ENCODE measurements around the gene SPOCK1. TPM values are rescaled to one million over a fixed set of nuclear protein-coding genes. Genes with fewer than 3 reads are reported as not detected.

SPOCK1 gene
- total and polyA plus RNA-seq, 10 donors: 0.50 to 17.0 (median 6.6) TPM

GRCh38 chr5:137320056-137321045 lies 178.8 kb downstream of the SPOCK1 start:
- 2 to 9% (median 3%) methylated on average over 3 of the region's 3 CpGs for WGBS, 5 donors
- TF ChIP-seq, protein P1, sequence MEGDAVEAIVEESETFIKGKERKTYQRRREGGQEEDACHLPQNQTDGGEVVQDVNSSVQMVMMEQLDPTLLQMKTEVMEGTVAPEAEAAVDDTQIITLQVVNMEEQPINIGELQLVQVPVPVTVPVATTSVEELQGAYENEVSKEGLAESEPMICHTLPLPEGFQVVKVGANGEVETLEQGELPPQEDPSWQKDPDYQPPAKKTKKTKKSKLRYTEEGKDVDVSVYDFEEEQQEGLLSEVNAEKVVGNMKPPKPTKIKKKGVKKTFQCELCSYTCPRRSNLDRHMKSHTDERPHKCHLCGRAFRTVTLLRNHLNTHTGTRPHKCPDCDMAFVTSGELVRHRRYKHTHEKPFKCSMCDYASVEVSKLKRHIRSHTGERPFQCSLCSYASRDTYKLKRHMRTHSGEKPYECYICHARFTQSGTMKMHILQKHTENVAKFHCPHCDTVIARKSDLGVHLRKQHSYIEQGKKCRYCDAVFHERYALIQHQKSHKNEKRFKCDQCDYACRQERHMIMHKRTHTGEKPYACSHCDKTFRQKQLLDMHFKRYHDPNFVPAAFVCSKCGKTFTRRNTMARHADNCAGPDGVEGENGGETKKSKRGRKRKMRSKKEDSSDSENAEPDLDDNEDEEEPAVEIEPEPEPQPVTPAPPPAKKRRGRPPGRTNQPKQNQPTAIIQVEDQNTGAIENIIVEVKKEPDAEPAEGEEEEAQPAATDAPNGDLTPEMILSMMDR (IDR thresholded peaks at IDR 0.05 in 8 of 11, conservative IDR thresholded peaks at IDR 0.05 in 3 of 11): peak; percentile 13 to 77 (median 61)
- no peak for TF ChIP-seq POLR2AphosphoS5 (IDR thresholded peaks at IDR 0.05)
- no peak for TF ChIP-seq POLR2A (IDR thresholded peaks at IDR 0.05)
- no peak overlapping the region for H3K27ac ChIP-seq
- DNase-seq: no peak
- intact Hi-C loops (cut with DNase I; ENCODE audit: low total_unique reads): loop anchor here (5.0 kb wide), 1 partner anchor 177 kb away; the partner anchor contains the start of gene SPOCK1
- peaks cover 0 to 3% (median 0%) of the 10 kb centered on the region in 8 donors for H3K9me3 ChIP-seq
- no peaks in the 10 kb centered on the region for H3K4me1 ChIP-seq
- H3K4me3 ChIP-seq: no peak overlapping the region
- no peaks in the 10 kb centered on the region for H3K36me3 ChIP-seq
- H3K27me3 ChIP-seq (replicated peaks in 1 of 7): peaks cover 0 to 20% (median 0%) of the 10 kb centered on the region in 7 donors

- H3K27ac ChIP-seq: no peak overlapping the region
- H3K4me3 ChIP-seq: no peak overlapping the region
- DNase-seq: no peak
- peaks cover 0 to 20% (median 0%) of the 10 kb centered on the region in 7 donors for H3K27me3 ChIP-seq (replicated peaks in 1 of 7)
- no peaks in the 10 kb centered on the region for H3K36me3 ChIP-seq
- peaks cover 0 to 3% (median 0%) of the 10 kb centered on the region in 8 donors for H3K9me3 ChIP-seq
- TF ChIP-seq POLR2A (IDR thresholded peaks at IDR 0.05) (no peak), POLR2AphosphoS5 (IDR thresholded peaks at IDR 0.05) (no peak)
- TF ChIP-seq, protein P1 (IDR thresholded peaks at IDR 0.05 in 8 of 11, conservative IDR thresholded peaks at IDR 0.05 in 3 of 11): no peak
- intact Hi-C loops (cut with DNase I; ENCODE audit: low total_unique reads): no loop called here
- H3K4me1 ChIP-seq: no peaks in the 10 kb centered on the region
- 81 to 94% (median 87%) methylated on average over 6 of the region's 6 CpGs for WGBS, 5 donors
These were observed 181.1 kb downstream of the SPOCK1 start for GRCh38 chr5:137318027-137318426.

- WGBS, 5 donors: 20 to 56% (median 53%) methylated on average over 1 of the region's 1 CpG
- Histone ChIP-seq H3K27ac (no peak overlapping the region), H3K4me3 (no peak overlapping the region), H3K36me3 (no peaks in the 10 kb centered on the region), H3K27me3 (replicated peaks in 1 of 7) (peaks cover 0 to 20% (median 0%) of the 10 kb centered on the region in 7 donors), H3K9me3 (no peaks in the 10 kb centered on the region), H3K4me1 (no peaks in the 10 kb centered on the region)
- no peak for TF ChIP-seq POLR2A (IDR thresholded peaks at IDR 0.05)
- TF ChIP-seq, protein P1 (IDR thresholded peaks at IDR 0.05 in 8 of 11, conservative IDR thresholded peaks at IDR 0.05 in 3 of 11): no peak
- no peak for TF ChIP-seq POLR2AphosphoS5 (IDR thresholded peaks at IDR 0.05)
- intact Hi-C loops (cut with DNase I; ENCODE audit: low total_unique reads): no loop called here
- no peak for DNase-seq
These were observed 182.8 kb downstream of the SPOCK1 start for GRCh38 chr5:137316346-137316736.
